Adrenal gland (tissue), 5 donors: Measurements from ENCODE around the gene YKT6.

Source experiments
- CTCF ChIP-seq, 6 experiments: fragments of 450-650 bp in 4 of 6; fragments of 200-600 bp in 2 of 6; sonication (generic) in 1 of 6; IDR thresholded peaks; 1 replicate in 5 of 6; 2 replicates in 1 of 6; pipeline versions ENCODE4 v1.5.1 to v1.8.0; 2016 to 2021; ENCODE audit warnings: antibody characterized with exemption in 6 of 6, mild to moderate bottlenecking in 2 of 6, moderate library complexity in 1 of 6
- POLR2A ChIP-seq, 2 donors: fragments of 450-650 bp; IDR thresholded peaks; one replicate each; pipeline ENCODE4 v1.6.1; 2017; ENCODE audit warnings: antibody characterized with exemption in 2 of 2, mild to moderate bottlenecking in 2 of 2, moderate library complexity in 1 of 2
- donor health status: DM: no; HTN: no; CAD: no.

GRCh38 chr7:44197474-44197873 lies 3.3 kb upstream of the YKT6 start:
- TF ChIP-seq CTCF (IDR thresholded peaks at IDR 0.05) = no peak
- no peak for TF ChIP-seq POLR2A (IDR thresholded peaks at IDR 0.05)
